ENCODE data around the gene CPM. TPM values are rescaled to one million over a fixed set of nuclear protein-coding genes. Genes with fewer than 3 reads are reported as not detected.
"Not testable (repeated sequence)": the region's sequence is repeated elsewhere in the genome, so short reads cannot be mapped to it uniquely, and the experiment has no call there.

CPM gene
- total RNA-seq, 1 experiment from 2014 or later: 0.89 TPM

GRCh38 chr12:68812553-68813241 lies 120.3 kb downstream of the CPM start:
- no TSS peak for BruUV-seq (replicated peaks)
- peaks cover 14% of the 10 kb centered on the region for H3K4me1 Mint-ChIP-seq (ENCODE audit: insufficient read depth, unreplicated experiment)
- intact Hi-C loops (cut with micrococcal nuclease): no loop called here
- no peak for TF ChIP-seq CTCF (IDR thresholded peaks at IDR 0.05; ENCODE audit: unreplicated experiment)
- POLR2A ChIA-PET: interaction anchor here (0.6 to 3.7 kb wide), 15 partner anchors 8 to 480 kb away, joined by 3 to 23 read pairs (median 5); partner anchors contain the start of genes MDM1, RAP1B and SLC35E3
- H3K9me3 Mint-ChIP-seq (ENCODE audit: unreplicated experiment): no peaks in the 10 kb centered on the region
- no peak overlapping the region for H3K27ac Mint-ChIP-seq (ENCODE audit: low read depth, unreplicated experiment)
- no peaks in the 10 kb centered on the region for H3K27me3 Mint-ChIP-seq (ENCODE audit: insufficient read depth, unreplicated experiment)
- peak overlapping the region; percentile 90 for H3K4me3 Mint-ChIP-seq (ENCODE audit: unreplicated experiment)
- CTCF ChIA-PET: interaction anchor here (0.6 to 2.9 kb wide), 6 partner anchors 15 to 302 kb away, joined by 3 to 6 read pairs (median 3); no protein-coding TSS in a partner anchor
- peaks cover 98% of the 10 kb centered on the region for H3K36me3 Mint-ChIP-seq (ENCODE audit: insufficient read depth, unreplicated experiment)
- no peak for DNase-seq (ENCODE audit: unreplicated experiment)

- BruUV-seq (replicated peaks); H3K27me3 Mint-ChIP-seq (ENCODE audit: insufficient read depth, unreplicated experiment); H3K27ac Mint-ChIP-seq (ENCODE audit: low read depth, unreplicated experiment); H3K9me3 Mint-ChIP-seq (ENCODE audit: unreplicated experiment); intact Hi-C loops (cut with micrococcal nuclease); DNase-seq (ENCODE audit: unreplicated experiment): not testable (repeated sequence)
- H3K36me3 Mint-ChIP-seq (ENCODE audit: insufficient read depth, unreplicated experiment): peaks cover 87% of the 10 kb centered on the region
- ChIA-PET POLR2A (interaction anchor here (0.7 to 3.7 kb wide), 7 partner anchors 10 to 201 kb away, joined by 3 to 23 read pairs (median 12); partner anchors contain the start of genes RAP1B and SLC35E3), CTCF (interaction anchor here (0.6 to 2.9 kb wide), 3 partner anchors 11 to 345 kb away, joined by 3 to 6 read pairs (median 4); no protein-coding TSS in a partner anchor)
- H3K4me1 Mint-ChIP-seq (ENCODE audit: insufficient read depth, unreplicated experiment): peaks cover 14% of the 10 kb centered on the region
- peak overlapping the region; percentile 90 for H3K4me3 Mint-ChIP-seq (ENCODE audit: unreplicated experiment)
Observed at GRCh38 chr12:68811573-68811972, 121.4 kb downstream of the CPM start.

- DNase-seq (ENCODE audit: unreplicated experiment); intact Hi-C loops (cut with micrococcal nuclease); H3K27ac Mint-ChIP-seq (ENCODE audit: low read depth, unreplicated experiment); CTCF ChIA-PET; BruUV-seq (replicated peaks); H3K27me3 Mint-ChIP-seq (ENCODE audit: insufficient read depth, unreplicated experiment); H3K9me3 Mint-ChIP-seq (ENCODE audit: unreplicated experiment): not testable (repeated sequence)
- POLR2A ChIA-PET: interaction anchor here (0.6 to 1.0 kb wide), 3 partner anchors 21 to 445 kb away, joined by 3 read pairs; no protein-coding TSS in a partner anchor
- Mint-ChIP-seq H3K4me3 (ENCODE audit: unreplicated experiment) (peak overlapping the region; percentile 90), H3K36me3 (ENCODE audit: insufficient read depth, unreplicated experiment) (peaks cover 71% of the 10 kb centered on the region), H3K4me1 (ENCODE audit: insufficient read depth, unreplicated experiment) (peaks cover 17% of the 10 kb centered on the region)
Observed at GRCh38 chr12:68810027-68810389, 123.0 kb downstream of the CPM start.

GRCh38 chr12:68809190-68810026 lies 123.6 kb downstream of the CPM start:
- Mint-ChIP-seq H3K4me3 (ENCODE audit: unreplicated experiment) (peak overlapping the region; percentile 90), H3K4me1 (ENCODE audit: insufficient read depth, unreplicated experiment) (peaks cover 15% of the 10 kb centered on the region), H3K9me3 (ENCODE audit: unreplicated experiment) (no peaks in the 10 kb centered on the region), H3K27ac (ENCODE audit: low read depth, unreplicated experiment) (peak overlapping the region; percentile 94), H3K36me3 (ENCODE audit: insufficient read depth, unreplicated experiment) (peaks cover 65% of the 10 kb centered on the region), H3K27me3 (ENCODE audit: insufficient read depth, unreplicated experiment) (no peaks in the 10 kb centered on the region)
- ChIA-PET CTCF (interaction anchor here (0.5 to 2.8 kb wide), 9 partner anchors 8 to 1415 kb away, joined by 3 to 13 read pairs (median 3); no protein-coding TSS in a partner anchor), POLR2A (interaction anchor here (0.6 to 3.3 kb wide), 26 partner anchors 10 to 707 kb away, joined by 3 to 185 read pairs (median 5); partner anchors contain the start of genes NUP107, RAP1B and SLC35E3)
- intact Hi-C loops (cut with micrococcal nuclease): loop anchor here (10.0 kb wide), 1 partner anchor 475 kb away; the partner anchor contains the start of gene MDM1
- no peak for TF ChIP-seq CTCF (IDR thresholded peaks at IDR 0.05; ENCODE audit: unreplicated experiment)
- TSS peak; percentile 62 for BruUV-seq (replicated peaks)
- DNase-seq (ENCODE audit: unreplicated experiment): no peak
